ENCODE results near the gene INSC. TPM values are rescaled to one million over a fixed set of nuclear protein-coding genes. Genes with fewer than 3 reads are reported as not detected.

The INSC gene
- total RNA-seq, 1 experiment from 2014 or later = 0.17 TPM

GRCh38 chr11:15113381-15113780 lies 1.3 kb upstream of the INSC start (continued):
- TF ChIP-seq EGR1 (IDR thresholded peaks at IDR 0.05; ENCODE audit: low read depth) = no peak
- no peak for TF ChIP-seq TCF7L2 (IDR thresholded peaks at IDR 0.05; ENCODE audit: borderline replicate concordance, extremely low read depth, insufficient read depth, insufficient read length)
- TF ChIP-seq CTCF (IDR thresholded peaks at IDR 0.05 in 2 of 3, conservative IDR thresholded peaks at IDR 0.05 in 1 of 3; ENCODE audit: borderline replicate concordance in 1 of 3, insufficient read depth in 1 of 3, low read depth in 2 of 3, low read length in 2 of 3) = no peak
- TF ChIP-seq ATF3 (IDR thresholded peaks at IDR 0.05) = no peak
- no peak for TF ChIP-seq POLR2A (IDR thresholded peaks at IDR 0.05; ENCODE audit: borderline replicate concordance, extremely low read depth, insufficient read depth, insufficient read length)

- Histone ChIP-seq H4K20me1 (ENCODE audit: insufficient read depth) (no peaks in the 10 kb centered on the region), H3K79me2 (ENCODE audit: insufficient read depth, low read length) (no peaks in the 10 kb centered on the region), H3K9me2 (ENCODE audit: insufficient read depth) (no peaks in the 10 kb centered on the region), H3K27ac (ENCODE audit: low read depth, low read length) (no peak overlapping the region), H3K27me3 (ENCODE audit: insufficient read depth, low read length) (no peaks in the 10 kb centered on the region), H3K36me3 (ENCODE audit: control insufficient read depth in 1 of 2, insufficient read depth in 2 of 2, low read length in 2 of 2) (no peaks in the 10 kb centered on the region), H2AFZ (ENCODE audit: low read depth, low read length, poor library complexity, severe bottlenecking) (no peak overlapping the region), H3K9me3 (ENCODE audit: control insufficient read depth in 1 of 2, insufficient read depth in 1 of 2, low read depth in 1 of 2, low read length in 2 of 2) (no peaks in the 10 kb centered on the region), H3K4me2 (ENCODE audit: low read length) (no peak overlapping the region), H3K4me3 (replicated peaks in 1 of 2; ENCODE audit: low read depth in 1 of 2, low read length in 2 of 2) (no peak overlapping the region), H3K9ac (ENCODE audit: low read length) (no peak overlapping the region), H3K4me1 (ENCODE audit: control insufficient read depth in 1 of 2, insufficient read depth in 2 of 2, low read length in 2 of 2) (no peaks in the 10 kb centered on the region)
- BruUV-seq (replicated peaks) = no TSS peak
- ChIA-PET CTCF (no interaction called here), RAD21 (ENCODE audit: low non-redundant PET in 1 of 2, low total read pairs in 2 of 2, uncharacterized antibody in 2 of 2, unreplicated experiment in 2 of 2) (no interaction called here), POLR2A (no interaction called here)
- TF ChIP-seq ATF3 (IDR thresholded peaks at IDR 0.05) = no peak
- no peak for TF ChIP-seq EZH2 (IDR thresholded peaks at IDR 0.05)
- TF ChIP-seq POLR2AphosphoS5 (IDR thresholded peaks at IDR 0.05; ENCODE audit: low read depth, low read length) = no peak
- TF ChIP-seq EZH2phosphoT487 (IDR thresholded peaks at IDR 0.05; ENCODE audit: borderline replicate concordance) = no peak
- TF ChIP-seq RAD21 (IDR thresholded peaks at IDR 0.05; ENCODE audit: low read depth) = no peak
- TF ChIP-seq POLR2A (IDR thresholded peaks at IDR 0.05; ENCODE audit: borderline replicate concordance, extremely low read depth, insufficient read depth, insufficient read length) = no peak
- TF ChIP-seq ZNF274 (IDR thresholded peaks at IDR 0.05; ENCODE audit: low read depth, low read length) = no peak
- TF ChIP-seq, protein P1, sequence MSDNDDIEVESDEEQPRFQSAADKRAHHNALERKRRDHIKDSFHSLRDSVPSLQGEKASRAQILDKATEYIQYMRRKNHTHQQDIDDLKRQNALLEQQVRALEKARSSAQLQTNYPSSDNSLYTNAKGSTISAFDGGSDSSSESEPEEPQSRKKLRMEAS (IDR thresholded peaks at IDR 0.05) = no peak
- no peak for TF ChIP-seq SRF (IDR thresholded peaks at IDR 0.05; ENCODE audit: low read depth)
- no peak for TF ChIP-seq SIN3A (IDR thresholded peaks at IDR 0.05; ENCODE audit: low read depth)
- TF ChIP-seq ELF1 (IDR thresholded peaks at IDR 0.05; ENCODE audit: borderline replicate concordance, low read depth) = no peak
- no peak for TF ChIP-seq REST (IDR thresholded peaks at IDR 0.05; ENCODE audit: low read depth)
- no peak for TF ChIP-seq YY1 (IDR thresholded peaks at IDR 0.05; ENCODE audit: extremely low read depth, insufficient replicate concordance, low read depth, low read length)
- TF ChIP-seq EGR1 (IDR thresholded peaks at IDR 0.05; ENCODE audit: low read depth) = no peak
- no peak for DNase-seq (ENCODE audit: low read depth, low spot score)
- ATAC-seq = no peak
- intact Hi-C loops (cut with micrococcal nuclease) = no loop called here
Observed at GRCh38 chr11:15115686-15116085, 963 bp downstream of the INSC start.

Data from HCT116 (cell line).